OCI-LY3 (cell line): ENCODE results near the gene APOD.

Source experiments
- H2AFZ ChIP-seq: fragments of 200-600, 300-600 bp; shearing (Covaris generic); 2 replicates; pipeline ENCODE4 v1.6.0; 2014; ENCODE audit warnings: antibody characterized with exemption, low read depth, low read length
- H3K27ac ChIP-seq: fragments of 200-600, 300-600 bp; sonication (generic); 2 replicates; pipeline ENCODE4 v1.5.1; 2014; ENCODE audit warnings: mild to moderate bottlenecking, low read length, moderate library complexity, mixed read lengths
- H3K27me3 ChIP-seq: fragments of 200-600, 300-600 bp; sonication (generic); 2 replicates; pipeline ENCODE4 v1.6.1; 2014; ENCODE audit warnings: low read depth, low read length, mixed read lengths
- H3K36me3 ChIP-seq: fragments of 200-600, 300-600 bp; sonication (generic); replicated peaks from 2 replicates; pipeline ENCODE3; 2014; ENCODE audit warnings: low read depth, low read length, mixed read lengths
- H3K4me1 ChIP-seq: fragments of 300-600, 200-600 bp; sonication (generic); 2 replicates; pipeline ENCODE4 v1.6.1; 2014; ENCODE audit warnings: low read length, mixed read lengths
- H3K4me2 ChIP-seq: fragments of 200-600, 300-600 bp; sonication (generic); 2 replicates; pipeline ENCODE4 v1.6.1; 2014; ENCODE audit warnings: low read length, mixed read lengths
- H3K4me3 ChIP-seq: fragments of 300-600, 200-600 bp; sonication (generic); 2 replicates; pipeline ENCODE4 v1.5.1; 2014; ENCODE audit warnings: antibody characterized with exemption, mild to moderate bottlenecking, low read length, moderate library complexity
- H3K79me2 ChIP-seq: fragments of 300-600, 200-600 bp; shearing (Covaris generic); 2 replicates; pipeline ENCODE4 v1.6.1; 2014; ENCODE audit warnings: mild to moderate bottlenecking, low read length, mixed read lengths
- H3K9ac ChIP-seq: fragments of 300-600, 200-600 bp; shearing (Covaris generic); 2 replicates; pipeline ENCODE4 v1.6.0; 2014; ENCODE audit warnings: mild to moderate bottlenecking, low read length, moderate library complexity
- H3K9me3 ChIP-seq: fragments of 200-600, 300-600 bp; shearing (Covaris generic); 2 replicates; pipeline ENCODE4 v1.6.1; 2014; ENCODE audit warnings: low read length, mixed read lengths; ENCODE audit not compliant: insufficient read depth
- H4K20me1 ChIP-seq: fragments of 200-600, 300-600 bp; sonication (generic); 2 replicates; pipeline ENCODE4 v1.6.1; 2016; ENCODE audit warnings: low read length, mixed read lengths; ENCODE audit not compliant: insufficient read depth
- EZH2phosphoT487 ChIP-seq: fragments of 200-600 bp; shearing (Covaris generic); IDR thresholded peaks from 2 replicates; pipeline ENCODE4 v1.6.1; 2018; ENCODE audit warnings: antibody characterized with exemption, mixed run types, low read depth
- TF ChIP-seq, protein P1 (sequence below): fragments of 200-600, 300-600 bp; sonication (generic); IDR thresholded peaks from 2 replicates; pipeline ENCODE4 v1.5.1; 2014; ENCODE audit warnings: antibody characterized with exemption, low read length, low read depth

APOD gene

DNA sequence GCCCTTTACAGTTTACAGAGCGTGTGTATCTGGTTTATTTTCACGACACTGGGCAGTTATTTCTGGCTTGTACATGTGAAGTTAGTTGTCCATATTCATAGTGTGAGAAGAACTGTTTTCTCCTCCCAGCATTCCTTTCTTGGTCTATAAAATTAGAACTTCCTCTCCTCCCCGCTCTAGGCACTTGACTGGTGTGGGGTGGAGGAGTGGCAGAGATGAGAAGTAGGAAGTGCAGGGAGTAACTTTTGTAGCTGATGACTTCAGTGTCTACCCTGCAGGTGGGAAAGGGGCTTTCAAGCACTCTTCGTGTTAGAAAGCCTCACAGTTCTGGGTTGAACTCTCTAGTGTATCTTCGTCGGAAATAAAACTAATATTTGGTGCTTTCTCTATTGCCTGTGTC lies 13.4 kb downstream of the APOD start:
- no peak overlapping the region for H3K27ac ChIP-seq
- no peaks in the 10 kb centered on the region for H3K36me3 ChIP-seq
- H3K4me2 ChIP-seq = no peak overlapping the region
- no peak overlapping the region for H2AFZ ChIP-seq
- H4K20me1 ChIP-seq = no peaks in the 10 kb centered on the region
- no peak overlapping the region for H3K9ac ChIP-seq
- peaks cover 13% of the 10 kb centered on the region; the same call in 1 of the 2 replicates for H3K27me3 ChIP-seq
- H3K4me3 ChIP-seq = no peak overlapping the region
- H3K4me1 ChIP-seq = no peaks in the 10 kb centered on the region
- no peaks in the 10 kb centered on the region for H3K79me2 ChIP-seq
- TF ChIP-seq, protein P1, sequence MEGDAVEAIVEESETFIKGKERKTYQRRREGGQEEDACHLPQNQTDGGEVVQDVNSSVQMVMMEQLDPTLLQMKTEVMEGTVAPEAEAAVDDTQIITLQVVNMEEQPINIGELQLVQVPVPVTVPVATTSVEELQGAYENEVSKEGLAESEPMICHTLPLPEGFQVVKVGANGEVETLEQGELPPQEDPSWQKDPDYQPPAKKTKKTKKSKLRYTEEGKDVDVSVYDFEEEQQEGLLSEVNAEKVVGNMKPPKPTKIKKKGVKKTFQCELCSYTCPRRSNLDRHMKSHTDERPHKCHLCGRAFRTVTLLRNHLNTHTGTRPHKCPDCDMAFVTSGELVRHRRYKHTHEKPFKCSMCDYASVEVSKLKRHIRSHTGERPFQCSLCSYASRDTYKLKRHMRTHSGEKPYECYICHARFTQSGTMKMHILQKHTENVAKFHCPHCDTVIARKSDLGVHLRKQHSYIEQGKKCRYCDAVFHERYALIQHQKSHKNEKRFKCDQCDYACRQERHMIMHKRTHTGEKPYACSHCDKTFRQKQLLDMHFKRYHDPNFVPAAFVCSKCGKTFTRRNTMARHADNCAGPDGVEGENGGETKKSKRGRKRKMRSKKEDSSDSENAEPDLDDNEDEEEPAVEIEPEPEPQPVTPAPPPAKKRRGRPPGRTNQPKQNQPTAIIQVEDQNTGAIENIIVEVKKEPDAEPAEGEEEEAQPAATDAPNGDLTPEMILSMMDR = no peak
- TF ChIP-seq EZH2phosphoT487 = no peak
- no peaks in the 10 kb centered on the region for H3K9me3 ChIP-seq

DNA sequence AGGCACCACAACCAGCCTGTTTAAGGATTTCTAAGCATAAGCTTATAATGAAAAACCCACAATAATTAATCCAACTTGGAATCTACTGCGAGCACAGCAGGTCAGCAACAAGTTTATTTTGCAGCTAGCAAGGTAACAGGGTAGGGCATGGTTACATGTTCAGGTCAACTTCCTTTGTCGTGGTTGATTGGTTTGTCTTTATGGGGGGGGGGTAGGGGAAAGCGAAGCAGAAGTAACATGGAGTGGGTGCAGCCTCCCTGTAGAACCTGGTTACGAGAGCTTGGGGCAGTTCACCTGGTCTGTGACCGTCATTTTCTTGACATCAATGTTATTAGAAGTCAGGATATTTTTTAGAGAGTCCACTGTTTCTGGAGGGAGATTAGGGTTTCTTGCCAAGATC lies 15.1 kb downstream of the APOD start:
- Histone ChIP-seq H3K27ac (no peak overlapping the region), H2AFZ (no peak overlapping the region), H3K27me3 (peaks cover 13% of the 10 kb centered on the region; the same call in 1 of the 2 replicates), H3K79me2 (no peaks in the 10 kb centered on the region), H3K4me3 (no peak overlapping the region), H4K20me1 (no peaks in the 10 kb centered on the region), H3K4me1 (no peaks in the 10 kb centered on the region), H3K4me2 (no peak overlapping the region), H3K9ac (no peak overlapping the region), H3K36me3 (no peaks in the 10 kb centered on the region), H3K9me3 (no peaks in the 10 kb centered on the region)
- TF ChIP-seq EZH2phosphoT487 = no peak
- TF ChIP-seq, protein P1 = no peak

DNA sequence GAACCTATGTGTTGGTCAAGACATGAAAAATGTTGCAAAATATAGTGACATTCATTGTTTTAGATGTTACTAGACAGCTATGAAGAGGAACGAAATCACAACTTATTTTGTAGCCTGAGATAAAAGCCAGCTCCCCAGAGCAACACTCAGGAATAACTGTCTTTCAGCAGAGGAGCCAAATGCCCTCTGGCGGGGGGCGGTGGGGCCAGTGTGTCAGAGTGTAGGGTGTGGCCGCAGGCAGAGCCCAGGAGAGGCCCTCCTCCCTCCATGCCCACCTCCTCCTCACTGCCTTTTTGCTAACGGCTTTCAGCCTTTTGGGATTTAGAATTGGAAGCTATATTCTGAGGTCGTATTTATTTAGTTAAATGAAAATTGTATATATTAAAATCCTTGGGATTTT lies 16.9 kb downstream of the APOD start:
- no peak overlapping the region for H3K4me3 ChIP-seq
- no peaks in the 10 kb centered on the region for H3K79me2 ChIP-seq
- H3K27ac ChIP-seq = no peak overlapping the region
- H3K27me3 ChIP-seq = peaks cover 13% of the 10 kb centered on the region; the same call in 1 of the 2 replicates
- no peak for TF ChIP-seq EZH2phosphoT487
- TF ChIP-seq, protein P1 = no peak
- no peaks in the 10 kb centered on the region for H4K20me1 ChIP-seq
- no peak overlapping the region for H3K4me2 ChIP-seq
- H3K4me1 ChIP-seq = no peaks in the 10 kb centered on the region
- no peaks in the 10 kb centered on the region for H3K36me3 ChIP-seq
- no peaks in the 10 kb centered on the region for H3K9me3 ChIP-seq
- H2AFZ ChIP-seq = no peak overlapping the region
- H3K9ac ChIP-seq = no peak overlapping the region

DNA sequence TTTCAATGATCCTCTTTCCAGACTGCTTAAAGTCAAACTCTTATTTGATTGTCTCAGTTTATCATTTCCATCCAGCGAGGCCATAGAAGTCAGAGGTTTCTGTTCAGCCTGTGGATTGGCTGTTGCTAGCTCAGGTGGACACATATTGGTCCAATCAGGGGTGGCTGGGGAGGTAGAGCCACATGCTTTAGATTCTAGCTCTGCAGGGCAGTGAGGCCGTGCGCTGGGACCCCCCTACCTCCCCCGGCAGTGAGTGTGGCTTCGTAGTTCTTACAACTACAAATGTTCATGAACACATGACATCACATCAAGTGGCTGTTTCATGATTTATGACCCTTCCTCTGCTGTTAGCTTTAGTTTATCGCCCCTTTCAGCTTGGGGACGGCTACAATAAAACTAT lies 18.0 kb downstream of the APOD start:
- peaks cover 13% of the 10 kb centered on the region; the same call in 1 of the 2 replicates for H3K27me3 ChIP-seq
- no peak overlapping the region for H3K4me3 ChIP-seq
- TF ChIP-seq, protein P1 = no peak
- TF ChIP-seq EZH2phosphoT487 = no peak
- no peak overlapping the region for H3K4me2 ChIP-seq
- H2AFZ ChIP-seq = no peak overlapping the region
- no peaks in the 10 kb centered on the region for H4K20me1 ChIP-seq
- no peak overlapping the region for H3K9ac ChIP-seq
- no peaks in the 10 kb centered on the region for H3K4me1 ChIP-seq
- no peak overlapping the region for H3K27ac ChIP-seq
- no peaks in the 10 kb centered on the region for H3K9me3 ChIP-seq
- no peaks in the 10 kb centered on the region for H3K36me3 ChIP-seq
- H3K79me2 ChIP-seq = no peaks in the 10 kb centered on the region
